Measurements from ENCODE around the gene SCD.

SCD gene

DNA sequence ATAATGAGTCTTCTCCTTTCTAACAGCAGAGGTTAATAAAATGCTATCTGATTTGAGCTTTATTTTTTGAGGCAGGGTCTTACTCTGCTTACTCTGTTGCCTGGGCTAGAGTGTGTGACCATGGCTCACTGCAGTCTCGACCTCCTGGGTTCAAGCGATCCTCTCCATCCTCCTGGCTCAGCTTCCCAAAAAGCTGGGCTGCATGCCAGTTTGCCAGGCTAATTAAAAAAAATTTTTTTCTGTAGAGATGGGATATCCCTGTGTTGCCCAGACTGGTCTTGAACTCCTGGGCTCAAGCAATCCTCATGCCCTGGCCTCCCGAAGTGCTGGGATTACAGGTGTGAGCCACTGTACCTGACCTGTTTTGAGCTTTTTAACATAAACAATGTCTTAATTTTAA lies 56.7 kb downstream of the SCD start:
- Mint-ChIP-seq H3K27ac (no peak overlapping the region), H3K4me1 (no peaks in the 10 kb centered on the region), H3K36me3 (ENCODE audit: low read depth) (peaks cover 12% of the 10 kb centered on the region), H3K27me3 (ENCODE audit: low read depth) (no peaks in the 10 kb centered on the region), H3K4me3 (no peak overlapping the region), H3K9me3 (peaks cover 6% of the 10 kb centered on the region)
- TF ChIP-seq, protein P1, sequence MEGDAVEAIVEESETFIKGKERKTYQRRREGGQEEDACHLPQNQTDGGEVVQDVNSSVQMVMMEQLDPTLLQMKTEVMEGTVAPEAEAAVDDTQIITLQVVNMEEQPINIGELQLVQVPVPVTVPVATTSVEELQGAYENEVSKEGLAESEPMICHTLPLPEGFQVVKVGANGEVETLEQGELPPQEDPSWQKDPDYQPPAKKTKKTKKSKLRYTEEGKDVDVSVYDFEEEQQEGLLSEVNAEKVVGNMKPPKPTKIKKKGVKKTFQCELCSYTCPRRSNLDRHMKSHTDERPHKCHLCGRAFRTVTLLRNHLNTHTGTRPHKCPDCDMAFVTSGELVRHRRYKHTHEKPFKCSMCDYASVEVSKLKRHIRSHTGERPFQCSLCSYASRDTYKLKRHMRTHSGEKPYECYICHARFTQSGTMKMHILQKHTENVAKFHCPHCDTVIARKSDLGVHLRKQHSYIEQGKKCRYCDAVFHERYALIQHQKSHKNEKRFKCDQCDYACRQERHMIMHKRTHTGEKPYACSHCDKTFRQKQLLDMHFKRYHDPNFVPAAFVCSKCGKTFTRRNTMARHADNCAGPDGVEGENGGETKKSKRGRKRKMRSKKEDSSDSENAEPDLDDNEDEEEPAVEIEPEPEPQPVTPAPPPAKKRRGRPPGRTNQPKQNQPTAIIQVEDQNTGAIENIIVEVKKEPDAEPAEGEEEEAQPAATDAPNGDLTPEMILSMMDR (IDR thresholded peaks at IDR 0.05; ENCODE audit: unreplicated experiment in 3 of 3), result no peak

DNA sequence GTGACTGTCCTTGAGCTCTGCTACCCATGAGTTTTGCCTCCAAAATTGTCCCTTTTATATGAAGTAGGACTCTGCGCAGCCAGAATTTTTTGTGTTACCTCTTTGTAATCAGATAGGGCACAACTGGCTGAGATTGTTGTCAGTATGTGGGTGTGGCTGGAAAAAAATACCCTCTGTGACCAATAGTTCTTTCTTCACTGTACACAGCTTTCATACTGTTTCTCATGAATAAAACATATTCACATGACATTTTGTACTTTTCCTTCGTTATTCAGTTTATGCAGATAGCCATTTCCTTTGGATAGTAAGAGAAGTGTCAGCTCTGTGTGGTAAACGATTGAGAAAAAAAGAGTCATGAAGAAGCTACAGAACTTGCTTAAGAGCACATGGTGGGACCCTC lies 66.1 kb downstream of the SCD start:
- TF ChIP-seq, protein P1 (IDR thresholded peaks at IDR 0.05; ENCODE audit: unreplicated experiment in 3 of 3), result no peak
- Mint-ChIP-seq H3K9me3 (peaks cover 17% of the 10 kb centered on the region), H3K27me3 (ENCODE audit: low read depth) (peaks cover 7% of the 10 kb centered on the region), H3K27ac (no peak overlapping the region), H3K36me3 (ENCODE audit: low read depth) (no peaks in the 10 kb centered on the region), H3K4me1 (no peaks in the 10 kb centered on the region), H3K4me3 (no peak overlapping the region)
